Brain microvascular endothelial cell (primary cell): ENCODE results near the gene ADORA1.

Experiments
- DNase-seq: peaks from one replicate; pipeline ENCODE4 v3.0.0-alpha.2; 2020
- H3K27ac ChIP-seq: fragments of 250-450 bp; sonication (Bioruptor Pico); 2 replicates; pipeline ENCODE4 v1.5.1; 2020; ENCODE audit warnings: mild to moderate bottlenecking, moderate library complexity
- H3K27me3 ChIP-seq: fragments of 250-450 bp; sonication (Bioruptor Pico); replicated peaks from 2 replicates; pipeline ENCODE4 v1.5.1; 2020; ENCODE audit warnings: mild to moderate bottlenecking
- H3K36me3 ChIP-seq: fragments of 250-450 bp; sonication (Bioruptor Pico); replicated peaks from 2 replicates; pipeline ENCODE4 v1.5.1; 2020; ENCODE audit warnings: mild to moderate bottlenecking
- H3K4me3 ChIP-seq: 2 replicates; pipeline ENCODE4 v1.5.1; 2011; ENCODE audit warnings: low read depth, mild to moderate bottlenecking, control low read depth, low read length, moderate library complexity
- CTCF ChIP-seq: IDR thresholded peaks from 2 replicates; pipeline ENCODE4 v1.5.1; 2011; ENCODE audit warnings: low read depth, mild to moderate bottlenecking, moderate library complexity, low read length, control low read depth, inconsistent platforms; ENCODE audit errors: missing control alignments
- in situ Hi-C: cut with HindIII; loops from 2 replicates; pipeline ENCODE4 v1.10.0; 2017; ENCODE audit warnings: low sequenced_read_pairs, low pct_ligation_motif_present

The ADORA1 gene

GRCh38 chr1:203113308-203113707 is 14.2 kb upstream of the ADORA1 start:
- no peak for TF ChIP-seq CTCF
- Histone ChIP-seq H3K36me3 (no peaks in the 10 kb centered on the region), H3K27me3 (peaks cover 21% of the 10 kb centered on the region), H3K4me3 (no peak overlapping the region), H3K27ac (no peak overlapping the region)
- in situ Hi-C loops: no loop called here
- no peak for DNase-seq

GRCh38 chr1:203114202-203114601 is 13.3 kb upstream of the ADORA1 start:
- in situ Hi-C loops: no loop called here
- H3K27me3 ChIP-seq: peaks cover 26% of the 10 kb centered on the region
- no peak for TF ChIP-seq CTCF

GRCh38 chr1:203116091-203116820 is 11.3 kb upstream of the ADORA1 start:
- no peak for TF ChIP-seq CTCF
- Histone ChIP-seq H3K27ac (no peak overlapping the region), H3K27me3 (peaks cover 24% of the 10 kb centered on the region), H3K4me3 (no peak overlapping the region), H3K36me3 (no peaks in the 10 kb centered on the region)
- no peak for DNase-seq
- in situ Hi-C loops: no loop called here

More at GRCh38 chr1:203114202-203114601, 13.3 kb upstream of the ADORA1 start:
- Histone ChIP-seq H3K27ac (no peak overlapping the region), H3K36me3 (no peaks in the 10 kb centered on the region), H3K4me3 (no peak overlapping the region)
- DNase-seq: no peak

- Histone ChIP-seq H3K27me3 (peaks cover 20% of the 10 kb centered on the region), H3K4me3 (no peak overlapping the region), H3K27ac (no peak overlapping the region), H3K36me3 (no peaks in the 10 kb centered on the region)
- TF ChIP-seq CTCF: peak; percentile 89
- in situ Hi-C loops: no loop called here
- DNase-seq: peak; percentile 14
These were observed 9.6 kb upstream of the ADORA1 start for GRCh38 chr1:203117611-203118575.

GRCh38 chr1:203120325-203121153 is 7.0 kb upstream of the ADORA1 start:
- TF ChIP-seq CTCF: no peak
- H3K4me3 ChIP-seq: no peak overlapping the region
- in situ Hi-C loops: no loop called here
- H3K27ac ChIP-seq: no peak overlapping the region
- H3K27me3 ChIP-seq: peaks cover 31% of the 10 kb centered on the region
- DNase-seq: no peak
- H3K36me3 ChIP-seq: no peaks in the 10 kb centered on the region
